Measurements from ENCODE around the gene TRMT10B.
A peak's percentile ranks its signal among the peaks of the same experiment; 100 is the strongest.

Gene TRMT10B

DNA sequence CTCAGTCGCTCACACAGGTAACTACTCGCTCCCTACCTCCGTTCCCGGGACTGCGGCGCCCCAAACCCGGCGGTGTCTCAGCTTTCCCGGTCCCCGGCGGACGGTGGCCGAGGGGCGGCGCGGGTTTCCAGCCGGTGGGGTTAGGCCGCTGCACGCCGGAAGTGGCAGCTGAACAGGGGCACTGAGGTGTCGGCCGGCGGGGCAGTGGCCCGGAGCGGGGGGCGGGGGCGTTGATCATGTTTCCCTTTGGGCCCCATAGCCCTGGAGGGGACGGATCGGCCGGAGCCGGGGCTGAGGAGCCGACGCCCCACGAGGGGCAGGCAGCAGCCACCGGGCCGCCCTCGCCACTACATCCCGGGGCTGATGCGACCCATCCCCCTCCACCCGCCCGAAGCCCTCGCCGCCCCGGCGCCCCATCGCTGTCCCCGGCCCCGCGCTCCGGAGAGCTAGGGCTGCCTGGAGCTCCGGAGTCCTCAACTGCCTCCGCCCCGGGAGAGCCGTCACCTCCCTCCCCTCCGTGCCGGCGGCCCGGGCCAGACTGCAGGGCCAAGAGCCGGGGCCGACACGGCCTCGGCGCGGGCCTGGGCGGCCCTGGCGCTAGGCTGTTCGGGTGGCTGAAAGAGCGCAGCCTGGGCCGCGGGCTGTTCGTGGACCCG lies 47.2 kb downstream of the TRMT10B start, which contains the start of gene DCAF10 (continued):
- TF ChIP-seq ZNF596 (tag by site-specific recombination; IDR thresholded peaks at IDR 0.05) = no peak
- TF ChIP-seq ZNF174 (tag by site-specific recombination; IDR thresholded peaks at IDR 0.05) = no peak
- TF ChIP-seq SP7 (tag by site-specific recombination; IDR thresholded peaks at IDR 0.05) = peak; percentile 94
- TF ChIP-seq TRIM28 (IDR thresholded peaks at IDR 0.05; ENCODE audit: borderline replicate concordance, low read length) = no peak
- TF ChIP-seq ZNF114 (tag by site-specific recombination; IDR thresholded peaks at IDR 0.05) = no peak
- TF ChIP-seq ZNF707 (tag by site-specific recombination; IDR thresholded peaks at IDR 0.05) = no peak
- TF ChIP-seq ZNF202 (tag by site-specific recombination; IDR thresholded peaks at IDR 0.05; ENCODE audit: borderline replicate concordance) = no peak
- TF ChIP-seq ZBTB21 (tag by site-specific recombination; IDR thresholded peaks at IDR 0.05) = peak; percentile 45; the same call in 1 of the 2 replicates
- TF ChIP-seq ZNF274 (IDR thresholded peaks at IDR 0.05; ENCODE audit: low read length) = no peak
- TF ChIP-seq ZNF274 (tag by site-specific recombination; IDR thresholded peaks at IDR 0.05; ENCODE audit: borderline replicate concordance) = no peak
- TF ChIP-seq ZNF548 (tag by site-specific recombination; IDR thresholded peaks at IDR 0.05) = no peak
- no peak for TF ChIP-seq ATF2 (tag by site-specific recombination; IDR thresholded peaks at IDR 0.05; ENCODE audit: low read depth)
- peak; percentile 66 for TF ChIP-seq ZNF366 (tag by site-specific recombination; conservative IDR thresholded peaks at IDR 0.05)
- no peak for TF ChIP-seq ZNF529 (tag by site-specific recombination; IDR thresholded peaks at IDR 0.05; ENCODE audit: insufficient replicate concordance)
- TF ChIP-seq, protein P1, sequence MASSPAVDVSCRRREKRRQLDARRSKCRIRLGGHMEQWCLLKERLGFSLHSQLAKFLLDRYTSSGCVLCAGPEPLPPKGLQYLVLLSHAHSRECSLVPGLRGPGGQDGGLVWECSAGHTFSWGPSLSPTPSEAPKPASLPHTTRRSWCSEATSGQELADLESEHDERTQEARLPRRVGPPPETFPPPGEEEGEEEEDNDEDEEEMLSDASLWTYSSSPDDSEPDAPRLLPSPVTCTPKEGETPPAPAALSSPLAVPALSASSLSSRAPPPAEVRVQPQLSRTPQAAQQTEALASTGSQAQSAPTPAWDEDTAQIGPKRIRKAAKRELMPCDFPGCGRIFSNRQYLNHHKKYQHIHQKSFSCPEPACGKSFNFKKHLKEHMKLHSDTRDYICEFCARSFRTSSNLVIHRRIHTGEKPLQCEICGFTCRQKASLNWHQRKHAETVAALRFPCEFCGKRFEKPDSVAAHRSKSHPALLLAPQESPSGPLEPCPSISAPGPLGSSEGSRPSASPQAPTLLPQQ (tag by site-specific recombination; IDR thresholded peaks at IDR 0.05) = peak; percentile 88
- no peak for TF ChIP-seq SETDB1 (IDR thresholded peaks at IDR 0.05; ENCODE audit: insufficient read length, low read length)
- peak; percentile 75; the same call in 1 of the 2 replicates for TF ChIP-seq BCL11B (tag by site-specific recombination; IDR thresholded peaks at IDR 0.05; ENCODE audit: low read depth)
- TF ChIP-seq, protein P2, sequence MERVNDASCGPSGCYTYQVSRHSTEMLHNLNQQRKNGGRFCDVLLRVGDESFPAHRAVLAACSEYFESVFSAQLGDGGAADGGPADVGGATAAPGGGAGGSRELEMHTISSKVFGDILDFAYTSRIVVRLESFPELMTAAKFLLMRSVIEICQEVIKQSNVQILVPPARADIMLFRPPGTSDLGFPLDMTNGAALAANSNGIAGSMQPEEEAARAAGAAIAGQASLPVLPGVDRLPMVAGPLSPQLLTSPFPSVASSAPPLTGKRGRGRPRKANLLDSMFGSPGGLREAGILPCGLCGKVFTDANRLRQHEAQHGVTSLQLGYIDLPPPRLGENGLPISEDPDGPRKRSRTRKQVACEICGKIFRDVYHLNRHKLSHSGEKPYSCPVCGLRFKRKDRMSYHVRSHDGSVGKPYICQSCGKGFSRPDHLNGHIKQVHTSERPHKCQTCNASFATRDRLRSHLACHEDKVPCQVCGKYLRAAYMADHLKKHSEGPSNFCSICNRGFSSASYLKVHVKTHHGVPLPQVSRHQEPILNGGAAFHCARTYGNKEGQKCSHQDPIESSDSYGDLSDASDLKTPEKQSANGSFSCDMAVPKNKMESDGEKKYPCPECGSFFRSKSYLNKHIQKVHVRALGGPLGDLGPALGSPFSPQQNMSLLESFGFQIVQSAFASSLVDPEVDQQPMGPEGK (tag by site-specific recombination; IDR thresholded peaks at IDR 0.05) = peak; percentile 84; the same call in 1 of the 2 replicates
- peak; percentile 36; the same call in 1 of the 2 replicates for TF ChIP-seq ZNF664 (tag by site-specific recombination; IDR thresholded peaks at IDR 0.05)
- peak; percentile 98 for TF ChIP-seq ZBTB7A (tag by site-specific recombination; IDR thresholded peaks at IDR 0.05; ENCODE audit: low read depth)
- peak; percentile 85 for TF ChIP-seq KLF1 (tag by site-specific recombination; IDR thresholded peaks at IDR 0.05)
- TF ChIP-seq MYNN (tag by site-specific recombination; IDR thresholded peaks at IDR 0.05; ENCODE audit: borderline replicate concordance) = no peak
- TF ChIP-seq ZNF354C (tag by site-specific recombination; IDR thresholded peaks at IDR 0.05; ENCODE audit: borderline replicate concordance, low read depth) = no peak
- no peak for TF ChIP-seq ZNF223 (tag by site-specific recombination; IDR thresholded peaks at IDR 0.05)
- 0 out of 2 replicates have a peak, but pooled peaks have one; percentile 19 for TF ChIP-seq ZNF600 (tag by site-specific recombination; IDR thresholded peaks at IDR 0.05)
- TF ChIP-seq, protein P3, sequence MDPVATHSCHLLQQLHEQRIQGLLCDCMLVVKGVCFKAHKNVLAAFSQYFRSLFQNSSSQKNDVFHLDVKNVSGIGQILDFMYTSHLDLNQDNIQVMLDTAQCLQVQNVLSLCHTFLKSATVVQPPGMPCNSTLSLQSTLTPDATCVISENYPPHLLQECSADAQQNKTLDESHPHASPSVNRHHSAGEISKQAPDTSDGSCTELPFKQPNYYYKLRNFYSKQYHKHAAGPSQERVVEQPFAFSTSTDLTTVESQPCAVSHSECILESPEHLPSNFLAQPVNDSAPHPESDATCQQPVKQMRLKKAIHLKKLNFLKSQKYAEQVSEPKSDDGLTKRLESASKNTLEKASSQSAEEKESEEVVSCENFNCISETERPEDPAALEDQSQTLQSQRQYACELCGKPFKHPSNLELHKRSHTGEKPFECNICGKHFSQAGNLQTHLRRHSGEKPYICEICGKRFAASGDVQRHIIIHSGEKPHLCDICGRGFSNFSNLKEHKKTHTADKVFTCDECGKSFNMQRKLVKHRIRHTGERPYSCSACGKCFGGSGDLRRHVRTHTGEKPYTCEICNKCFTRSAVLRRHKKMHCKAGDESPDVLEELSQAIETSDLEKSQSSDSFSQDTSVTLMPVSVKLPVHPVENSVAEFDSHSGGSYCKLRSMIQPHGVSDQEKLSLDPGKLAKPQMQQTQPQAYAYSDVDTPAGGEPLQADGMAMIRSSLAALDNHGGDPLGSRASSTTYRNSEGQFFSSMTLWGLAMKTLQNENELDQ (tag by site-specific recombination; IDR thresholded peaks at IDR 0.05; ENCODE audit: low read depth) = no peak
- TF ChIP-seq, protein P4, sequence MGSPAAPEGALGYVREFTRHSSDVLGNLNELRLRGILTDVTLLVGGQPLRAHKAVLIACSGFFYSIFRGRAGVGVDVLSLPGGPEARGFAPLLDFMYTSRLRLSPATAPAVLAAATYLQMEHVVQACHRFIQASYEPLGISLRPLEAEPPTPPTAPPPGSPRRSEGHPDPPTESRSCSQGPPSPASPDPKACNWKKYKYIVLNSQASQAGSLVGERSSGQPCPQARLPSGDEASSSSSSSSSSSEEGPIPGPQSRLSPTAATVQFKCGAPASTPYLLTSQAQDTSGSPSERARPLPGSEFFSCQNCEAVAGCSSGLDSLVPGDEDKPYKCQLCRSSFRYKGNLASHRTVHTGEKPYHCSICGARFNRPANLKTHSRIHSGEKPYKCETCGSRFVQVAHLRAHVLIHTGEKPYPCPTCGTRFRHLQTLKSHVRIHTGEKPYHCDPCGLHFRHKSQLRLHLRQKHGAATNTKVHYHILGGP (tag by site-specific recombination; IDR thresholded peaks at IDR 0.05) = peak; percentile 32; the same call in 1 of the 2 replicates
- no peak for TF ChIP-seq ZSCAN16 (tag by site-specific recombination; IDR thresholded peaks at IDR 0.05)
